ENCODE measurements around the gene ATP6V0E2.
"Not testable (repeated sequence)": the region's sequence is repeated elsewhere in the genome, so short reads cannot be mapped to it uniquely, and the experiment has no call there.

The ATP6V0E2 gene

GRCh38 chr7:149873074-149873969 is at the start of gene ATP6V0E2:
Gene ATP6V0E2, plus strand, starts transcription at chr7:149873969. Its CDS starts 97 bp downstream, at chr7:149874066.
- peak; percentile 93 for DNase-seq

GRCh38 chr7:149824301-149824741 is 49.4 kb upstream of the ATP6V0E2 start:
- no peak for DNase-seq

GRCh38 chr7:149824748-149825566 is 48.8 kb upstream of the ATP6V0E2 start:
- no peak for DNase-seq

GRCh38 chr7:149825567-149826343 is 48.0 kb upstream of the ATP6V0E2 start:
- no peak for DNase-seq

GRCh38 chr7:149826344-149827088 is 47.3 kb upstream of the ATP6V0E2 start:
- no peak for DNase-seq

DNA sequence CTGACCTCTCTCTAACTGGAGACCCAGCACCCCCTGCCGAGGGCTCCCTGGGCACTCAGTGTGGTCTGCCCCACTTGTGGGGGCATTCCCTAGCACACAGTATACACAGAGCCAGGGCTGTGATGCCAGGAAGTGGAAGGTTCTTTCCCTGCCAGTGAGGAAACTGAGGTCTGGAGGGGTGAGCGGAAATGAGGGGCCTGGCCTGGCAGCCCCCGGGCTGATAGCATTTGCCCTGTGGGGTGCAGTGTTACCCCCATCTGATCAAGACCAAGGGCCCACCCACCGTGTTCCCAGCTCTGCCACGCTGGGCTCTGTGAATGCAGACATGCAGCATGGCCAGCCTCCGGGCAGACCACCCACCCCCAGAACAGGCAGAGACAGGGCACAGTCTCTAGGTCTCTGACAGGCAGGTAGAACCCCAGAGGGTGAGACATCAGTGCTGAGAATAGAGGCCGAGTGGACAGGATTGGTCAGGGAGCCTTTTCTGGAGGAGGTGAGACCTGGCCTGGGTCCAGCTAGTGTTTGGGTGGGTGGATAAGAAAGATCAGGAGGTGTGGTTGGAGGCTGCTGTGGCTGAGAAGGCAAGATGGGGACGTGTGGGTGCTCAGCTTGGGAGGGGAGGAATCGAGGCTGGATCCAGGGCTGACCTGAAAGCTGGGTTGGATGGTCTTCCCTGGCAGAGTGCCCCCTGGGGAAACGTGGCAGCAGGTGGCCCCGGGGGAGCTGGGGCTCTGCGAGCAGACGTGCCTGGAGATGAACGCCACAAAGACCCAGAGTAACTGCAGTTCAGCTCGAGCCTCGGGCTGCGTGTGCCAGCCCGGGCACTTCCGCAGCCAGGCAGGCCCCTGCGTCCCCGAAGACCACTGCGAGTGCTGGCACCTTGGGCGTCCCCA is 46.4 kb upstream of the ATP6V0E2 start:
- DNase-seq, result no peak

- no peak for DNase-seq
Measured at GRCh38 chr7:149828357-149829309, 45.1 kb upstream of the ATP6V0E2 start.

DNA sequence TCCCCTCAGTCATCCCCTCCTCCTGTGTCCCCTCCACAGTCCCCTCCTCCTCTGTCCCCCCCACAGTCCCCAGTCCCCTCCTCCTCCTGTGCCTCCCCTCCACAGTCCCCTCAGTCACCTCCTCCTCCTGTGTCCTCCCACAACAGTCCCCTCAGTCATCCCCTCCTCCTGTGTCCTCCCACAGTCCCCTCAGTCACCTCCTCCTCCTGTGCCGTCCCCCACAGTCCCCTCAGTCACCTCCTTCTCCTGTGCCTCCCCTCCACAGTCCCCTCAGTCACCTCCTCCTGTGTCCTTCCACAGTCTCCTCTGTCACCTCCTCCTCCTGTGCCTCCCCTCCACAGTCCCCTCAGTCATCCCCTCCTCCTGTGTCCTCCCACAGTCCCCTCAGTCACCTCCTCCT is 43.2 kb upstream of the ATP6V0E2 start:
- not testable (repeated sequence) for DNase-seq

DNA sequence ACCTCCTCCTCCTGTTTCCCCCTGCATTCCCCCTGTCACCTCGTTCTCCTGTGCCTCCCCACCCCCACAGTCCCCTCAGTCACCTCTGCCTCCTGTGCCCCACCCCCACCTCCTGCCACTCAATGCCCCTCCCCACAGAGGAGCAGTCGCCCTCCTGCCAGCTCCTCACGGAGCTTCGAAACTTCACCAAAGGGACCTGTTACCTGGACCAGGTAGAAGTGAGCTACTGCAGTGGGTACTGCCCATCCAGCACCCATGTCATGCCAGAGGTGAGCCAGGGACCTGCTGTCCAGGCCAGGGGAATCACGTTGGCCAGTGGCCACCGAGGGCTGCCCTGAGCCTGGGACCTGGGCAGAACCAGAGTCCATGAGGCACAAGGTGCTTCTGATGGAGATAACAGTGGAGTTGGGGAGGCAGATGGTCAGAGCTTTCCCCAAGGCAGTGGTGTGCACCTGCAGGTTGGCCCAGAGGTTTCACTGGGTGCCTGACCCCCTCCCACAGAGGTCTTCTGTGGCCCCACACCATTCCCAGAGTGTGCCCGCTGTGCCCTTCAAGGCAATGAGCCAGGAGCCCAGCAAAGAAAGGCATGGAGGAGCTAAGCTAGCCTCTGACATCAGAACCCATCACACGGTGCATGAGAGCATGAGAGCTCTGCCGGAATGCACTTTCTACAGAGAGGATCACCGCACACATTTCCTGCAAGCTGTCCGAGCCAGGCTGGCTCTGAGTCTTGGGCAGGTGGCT is 42.6 kb upstream of the ATP6V0E2 start:
- no peak for DNase-seq

- no peak for DNase-seq
Measured at GRCh38 chr7:149831741-149832219, 42.0 kb upstream of the ATP6V0E2 start.

- DNase-seq, result no peak
Measured at GRCh38 chr7:149832332-149833041, 41.3 kb upstream of the ATP6V0E2 start.

GRCh38 chr7:149833495-149834130 is 40.2 kb upstream of the ATP6V0E2 start:
- no peak for DNase-seq

DNA sequence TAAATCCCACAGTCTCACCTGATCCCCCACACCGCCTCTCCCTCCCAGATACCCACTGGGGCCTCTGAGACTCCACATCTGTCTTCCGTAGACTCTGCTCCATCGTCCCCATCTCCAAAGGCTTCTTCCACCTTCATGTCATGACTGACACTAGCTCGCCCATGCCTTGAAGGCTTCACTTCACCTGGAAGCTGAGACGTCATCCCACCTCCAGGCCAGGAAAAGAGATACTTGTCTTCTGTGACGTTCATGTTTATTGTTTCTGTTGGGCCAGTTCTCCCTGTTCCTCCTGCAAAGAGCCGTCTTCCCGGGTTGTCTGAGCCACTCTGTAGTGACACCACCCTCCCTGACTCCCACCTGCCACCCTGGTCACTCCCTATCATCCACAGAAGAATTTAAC is 39.2 kb upstream of the ATP6V0E2 start:
- DNase-seq, result no peak

DNA sequence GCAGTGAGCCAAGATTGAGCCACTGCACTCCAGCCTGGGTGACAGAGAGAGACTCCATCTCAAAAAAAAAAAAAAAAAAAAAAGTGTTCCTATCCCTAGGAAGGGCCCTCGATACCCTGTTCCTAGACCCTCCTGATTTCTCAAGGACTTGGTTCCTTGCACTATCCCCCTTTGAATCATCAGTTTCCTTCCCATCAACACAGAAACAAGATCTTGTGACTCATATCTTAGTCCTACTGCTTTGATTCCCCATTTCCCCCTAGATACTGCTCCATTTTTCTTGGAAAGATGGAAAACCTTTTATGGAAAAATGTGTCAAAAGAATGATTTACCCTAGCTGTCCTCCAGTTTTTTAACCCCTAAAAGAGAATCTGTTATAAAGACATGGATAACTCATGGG is 37.3 kb upstream of the ATP6V0E2 start:
- no peak for DNase-seq

- no peak for DNase-seq
Measured at GRCh38 chr7:149837564-149838223, 36.1 kb upstream of the ATP6V0E2 start.

- DNase-seq, result peak; percentile 95
Measured at GRCh38 chr7:149838224-149838991, 35.4 kb upstream of the ATP6V0E2 start, which contains the start of gene ZNF862. Gene ZNF862, plus strand, starts transcription at chr7:149838375. Its CDS starts 237 bp downstream, at chr7:149838612.
